ENCODE results near the gene MMP14.
A peak's percentile ranks its signal among the peaks of the same experiment; 100 is the strongest.
"Not testable (repeated sequence)": the region's sequence is repeated elsewhere in the genome, so short reads cannot be mapped to it uniquely, and the experiment has no call there.

MMP14 gene

DNA sequence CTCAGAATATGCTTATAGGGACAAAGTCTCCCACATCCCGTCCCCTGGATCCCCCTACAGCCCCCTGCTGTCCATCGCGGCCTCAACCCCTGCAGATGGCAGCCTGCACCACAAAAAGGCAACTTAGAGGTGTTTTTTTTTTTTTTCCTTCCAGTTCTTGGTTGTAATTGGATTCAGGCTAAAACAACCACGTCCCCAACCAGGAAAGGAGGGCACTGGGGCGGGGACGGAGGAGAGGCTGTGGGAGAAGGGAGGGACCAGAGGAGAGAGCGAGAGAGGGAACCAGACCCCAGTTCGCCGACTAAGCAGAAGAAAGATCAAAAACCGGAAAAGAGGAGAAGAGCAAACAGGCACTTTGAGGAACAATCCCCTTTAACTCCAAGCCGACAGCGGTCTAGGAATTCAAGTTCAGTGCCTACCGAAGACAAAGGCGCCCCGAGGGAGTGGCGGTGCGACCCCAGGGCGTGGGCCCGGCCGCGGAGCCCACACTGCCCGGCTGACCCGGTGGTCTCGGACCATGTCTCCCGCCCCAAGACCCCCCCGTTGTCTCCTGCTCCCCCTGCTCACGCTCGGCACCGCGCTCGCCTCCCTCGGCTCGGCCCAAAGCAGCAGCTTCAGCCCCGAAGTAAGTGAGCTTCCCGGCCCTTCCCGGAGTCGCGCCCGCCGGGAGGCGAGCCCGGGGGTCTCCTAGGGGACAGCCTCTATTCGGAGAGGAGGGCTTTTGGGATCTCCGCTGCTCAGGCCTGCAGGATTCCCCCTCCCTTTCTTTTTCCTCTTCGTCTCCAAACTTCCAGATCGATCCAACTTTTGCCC, at the start of gene MMP14:
MMP14 (plus strand) TSS at position 285 of the 813 bp plus-strand sequence; CDS start at position 518, 233 bp downstream.
- DNase-seq, result no peak

DNA sequence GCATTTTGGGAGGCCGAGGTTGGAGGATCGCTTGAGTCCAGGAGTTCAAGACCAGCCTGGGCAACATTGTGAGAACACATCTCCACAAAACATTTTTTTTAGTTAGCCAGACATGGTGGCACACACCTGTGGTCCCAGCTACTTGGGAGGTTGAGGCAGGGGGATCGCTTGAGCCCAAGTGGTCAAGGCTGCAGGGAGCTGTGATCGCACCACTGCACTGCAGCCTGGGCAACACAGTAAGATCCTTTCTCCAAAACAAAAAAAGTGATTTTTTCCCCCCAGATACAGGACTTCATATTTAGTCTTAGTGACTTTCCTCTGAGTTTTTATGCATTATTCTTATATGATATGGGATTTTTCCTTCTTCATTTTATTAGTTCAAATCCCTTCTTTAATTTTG, 49.7 kb upstream of the MMP14 start:
- no peak for DNase-seq

DNA sequence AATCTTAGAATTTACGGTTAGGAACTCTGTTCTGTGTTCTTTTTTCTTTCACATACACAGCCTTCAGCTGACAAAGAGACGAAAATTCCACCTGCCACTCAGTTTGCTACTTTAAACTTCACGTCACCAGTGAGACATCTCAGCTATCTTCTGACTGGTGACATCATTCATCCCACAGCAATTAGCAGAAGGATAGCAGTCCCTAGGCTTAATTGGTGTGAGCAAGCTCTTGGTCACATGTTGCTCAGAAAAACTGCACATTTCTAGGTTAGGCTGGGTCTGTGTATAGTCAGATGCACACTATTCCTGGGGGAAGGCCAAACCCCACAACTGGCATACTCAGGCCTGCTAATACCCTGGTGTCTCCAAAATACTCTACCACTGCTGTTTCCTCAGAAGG, 45.1 kb upstream of the MMP14 start:
- DNase-seq, result no peak

DNA sequence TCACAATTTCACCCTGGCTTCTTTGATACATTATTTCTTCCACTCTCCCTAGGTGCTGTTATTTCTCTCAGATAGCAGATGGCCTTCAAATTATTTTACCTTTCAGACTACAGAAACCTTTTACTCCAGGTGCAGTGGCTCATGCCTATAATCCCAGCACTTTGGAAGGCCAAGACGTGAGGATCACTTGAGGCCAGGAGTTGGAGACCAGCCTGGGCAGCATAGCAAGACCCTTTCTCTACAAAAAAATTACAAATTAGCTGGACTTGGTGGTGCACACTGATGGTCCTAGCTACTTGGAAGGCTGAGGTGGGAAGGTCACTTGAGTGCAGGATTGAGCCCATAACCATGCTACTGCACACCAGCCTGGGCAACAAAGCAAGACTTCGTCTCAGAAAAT, 44.2 kb upstream of the MMP14 start:
- no peak for DNase-seq

DNA sequence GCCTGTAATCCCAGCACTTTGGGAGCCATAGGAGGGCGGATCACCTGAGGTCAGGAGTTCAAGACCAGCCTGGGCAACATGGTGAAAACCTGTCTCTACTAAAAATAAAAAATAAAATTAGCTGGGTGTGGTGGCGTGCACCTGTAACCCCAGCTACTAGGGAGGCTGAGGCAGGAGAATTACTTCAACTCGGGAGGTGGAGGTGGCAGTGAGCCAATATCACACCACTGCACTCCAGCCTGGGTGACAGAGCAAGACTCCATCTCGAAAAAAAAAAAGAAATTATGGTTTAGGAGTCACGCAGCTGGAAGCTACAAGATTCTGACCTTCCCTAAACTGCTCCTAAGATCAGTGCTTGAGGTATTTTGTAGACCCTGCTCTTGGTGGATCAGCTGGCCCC, 42.8 kb upstream of the MMP14 start:
- not testable (repeated sequence) for DNase-seq

DNA sequence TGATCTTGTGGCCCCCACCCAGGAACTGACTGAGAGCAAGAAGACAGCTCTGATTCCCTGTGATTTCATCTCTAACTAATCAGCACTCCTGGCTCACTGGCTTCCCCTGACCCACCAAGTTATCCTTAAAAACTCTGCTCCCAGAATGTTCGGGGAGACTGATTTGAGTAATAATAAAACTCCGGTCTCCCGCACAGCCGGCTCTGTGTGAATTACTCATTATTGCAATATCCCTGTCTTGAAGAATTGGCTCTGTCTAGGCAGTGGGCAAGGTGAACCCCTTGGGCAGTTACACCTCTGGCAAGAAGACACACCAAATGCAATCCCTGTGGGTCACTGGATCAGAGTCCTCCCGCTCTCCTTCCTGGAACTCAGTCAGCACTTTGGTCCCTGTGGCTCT, 42.4 kb upstream of the MMP14 start:
- DNase-seq, result no peak

DNA sequence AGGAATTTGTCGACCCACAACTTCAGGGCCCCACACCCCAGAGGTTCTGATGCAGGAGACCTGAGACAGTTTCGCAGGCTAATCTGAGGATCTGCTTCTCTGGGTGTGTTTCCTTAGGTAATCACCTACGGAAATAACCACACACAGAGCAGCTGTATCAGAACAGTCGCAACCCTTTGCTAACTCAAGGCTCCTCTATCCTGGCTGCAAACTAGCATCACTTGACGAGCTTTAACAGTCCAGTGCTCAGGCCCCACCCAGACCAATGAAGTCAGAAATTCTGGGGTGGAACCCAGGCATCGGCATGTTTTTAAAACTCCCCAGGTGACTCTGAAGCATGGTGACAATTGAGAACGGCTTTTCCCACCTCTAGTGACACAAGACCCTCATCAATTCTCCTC, 41.8 kb upstream of the MMP14 start:
- no peak for DNase-seq

DNA sequence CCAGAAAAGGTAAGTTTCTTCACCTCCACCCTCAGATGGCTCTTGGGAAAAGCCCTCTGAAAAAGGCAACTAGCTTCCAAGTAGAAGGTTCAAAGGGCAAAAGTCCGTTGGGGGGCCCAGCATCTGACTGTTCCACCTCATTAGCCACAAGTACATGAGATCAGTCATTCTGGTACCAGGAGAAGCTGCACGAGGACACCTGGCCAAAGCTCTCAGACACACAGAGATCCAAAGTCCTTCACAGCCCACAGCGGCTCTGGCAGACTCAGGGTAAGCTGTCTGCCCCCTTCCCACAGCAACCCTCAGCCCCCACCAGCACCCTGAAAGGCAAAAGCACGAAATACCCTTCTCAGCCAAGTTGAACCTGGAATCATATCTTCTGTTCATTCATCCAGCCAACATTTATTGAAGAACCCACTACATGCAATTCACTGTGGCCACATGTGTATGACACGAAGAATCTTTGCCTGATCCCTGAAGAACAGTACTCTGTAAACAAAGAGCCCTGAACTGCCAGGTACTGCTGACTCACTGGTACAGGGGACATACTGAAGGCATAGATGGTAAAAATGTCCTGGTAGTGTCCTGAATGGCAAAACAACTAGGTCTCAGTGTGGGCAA, 40.2 kb upstream of the MMP14 start:
- DNase-seq, result no peak

DNA sequence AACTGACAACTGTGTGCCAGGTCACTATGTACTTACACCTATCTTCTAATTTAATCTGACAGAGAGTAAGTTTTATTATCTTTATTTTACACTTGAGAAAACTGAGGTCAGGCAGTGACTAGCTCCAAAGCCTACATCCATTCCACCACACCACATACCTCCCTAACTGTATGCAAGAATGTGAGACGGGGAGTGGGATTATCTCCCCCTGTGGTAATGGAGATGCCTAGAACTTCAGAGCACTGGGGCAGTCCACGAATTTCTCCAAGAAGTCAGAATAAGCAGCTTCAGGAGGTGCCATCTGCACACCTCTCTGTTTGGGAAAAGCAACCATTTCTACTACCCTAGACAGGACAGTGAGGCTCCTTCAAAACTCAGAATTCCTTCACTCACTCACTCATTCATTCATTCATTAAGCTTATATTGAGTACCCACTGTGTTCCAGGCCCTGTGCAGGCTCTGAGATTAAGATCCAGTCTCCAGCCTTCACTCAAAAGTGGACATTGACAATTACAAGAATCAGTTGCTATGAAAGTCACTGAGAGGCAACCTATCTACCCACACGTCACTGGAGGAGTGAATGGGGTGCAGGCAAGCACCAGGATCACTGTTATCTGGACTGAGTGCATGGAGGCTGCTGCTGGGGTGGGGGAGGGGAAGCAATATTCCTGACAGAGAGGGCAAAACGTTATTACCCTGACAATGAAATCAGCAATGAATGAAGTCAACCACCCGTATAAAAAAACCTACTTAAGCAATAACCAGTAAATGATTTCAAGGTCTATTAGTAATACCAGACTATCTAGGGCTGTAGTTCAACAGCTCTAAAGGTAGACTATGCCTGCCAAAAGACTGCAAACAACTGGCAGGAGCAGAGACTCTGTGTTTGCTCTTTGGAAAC, 39.1 kb upstream of the MMP14 start:
- no peak for DNase-seq

DNA sequence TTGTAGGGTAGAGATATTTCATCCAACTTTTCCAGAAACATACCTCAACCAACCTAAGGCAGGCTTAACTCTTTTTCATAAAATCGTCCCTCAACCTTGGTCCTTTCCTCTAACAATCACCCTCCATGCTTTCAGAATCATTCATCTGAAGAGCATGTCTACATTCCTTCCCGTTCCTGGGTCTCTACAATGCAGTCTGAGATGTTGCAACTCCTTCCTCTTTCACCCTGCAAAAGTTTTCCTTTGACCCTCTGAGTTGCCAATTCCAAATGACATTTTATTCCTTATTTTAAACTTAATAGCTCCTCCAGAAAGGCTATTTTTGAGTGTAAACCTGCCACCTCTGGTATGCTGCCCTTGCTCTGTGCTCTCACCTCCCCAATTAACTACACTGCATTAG, 37.9 kb upstream of the MMP14 start:
- peak; percentile 8 for DNase-seq

DNA sequence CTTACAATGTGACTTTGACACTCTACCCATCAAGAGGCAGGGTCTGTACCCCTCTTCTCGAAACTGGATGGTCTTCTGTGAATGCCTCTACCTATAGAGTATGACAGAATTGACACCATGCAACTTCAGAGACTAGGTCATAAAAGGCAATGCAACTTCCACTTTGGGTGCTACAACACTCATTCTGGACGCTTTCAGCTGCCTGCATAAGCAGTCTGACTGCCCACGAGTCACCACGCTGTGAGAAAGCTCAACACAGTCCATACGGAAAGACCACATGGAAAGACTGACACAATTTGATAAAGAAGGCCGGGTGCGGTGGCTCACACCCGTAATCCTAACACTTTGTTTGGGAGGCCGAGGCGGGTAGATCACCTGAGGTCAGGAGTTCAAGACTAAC, 36.0 kb upstream of the MMP14 start:
- no peak for DNase-seq

DNA sequence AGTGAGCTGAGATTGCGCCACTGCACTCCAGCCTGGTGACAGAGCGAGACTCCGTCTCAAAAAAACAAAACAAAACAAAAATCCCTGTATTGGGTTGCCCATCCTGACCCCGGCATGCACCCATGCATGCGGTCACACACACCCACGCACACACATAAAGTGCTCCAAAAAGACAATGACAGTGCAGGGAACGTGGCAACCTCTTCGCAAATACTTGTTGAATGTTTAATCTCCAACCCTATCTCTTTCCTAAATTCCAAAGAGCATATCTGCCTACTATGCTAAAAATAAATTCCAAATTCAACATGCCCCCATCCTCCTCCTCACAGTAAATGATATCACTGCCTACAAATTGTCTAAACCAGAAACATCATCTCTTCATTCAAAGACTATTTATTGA, 34.7 kb upstream of the MMP14 start:
- DNase-seq, result no peak

DNA sequence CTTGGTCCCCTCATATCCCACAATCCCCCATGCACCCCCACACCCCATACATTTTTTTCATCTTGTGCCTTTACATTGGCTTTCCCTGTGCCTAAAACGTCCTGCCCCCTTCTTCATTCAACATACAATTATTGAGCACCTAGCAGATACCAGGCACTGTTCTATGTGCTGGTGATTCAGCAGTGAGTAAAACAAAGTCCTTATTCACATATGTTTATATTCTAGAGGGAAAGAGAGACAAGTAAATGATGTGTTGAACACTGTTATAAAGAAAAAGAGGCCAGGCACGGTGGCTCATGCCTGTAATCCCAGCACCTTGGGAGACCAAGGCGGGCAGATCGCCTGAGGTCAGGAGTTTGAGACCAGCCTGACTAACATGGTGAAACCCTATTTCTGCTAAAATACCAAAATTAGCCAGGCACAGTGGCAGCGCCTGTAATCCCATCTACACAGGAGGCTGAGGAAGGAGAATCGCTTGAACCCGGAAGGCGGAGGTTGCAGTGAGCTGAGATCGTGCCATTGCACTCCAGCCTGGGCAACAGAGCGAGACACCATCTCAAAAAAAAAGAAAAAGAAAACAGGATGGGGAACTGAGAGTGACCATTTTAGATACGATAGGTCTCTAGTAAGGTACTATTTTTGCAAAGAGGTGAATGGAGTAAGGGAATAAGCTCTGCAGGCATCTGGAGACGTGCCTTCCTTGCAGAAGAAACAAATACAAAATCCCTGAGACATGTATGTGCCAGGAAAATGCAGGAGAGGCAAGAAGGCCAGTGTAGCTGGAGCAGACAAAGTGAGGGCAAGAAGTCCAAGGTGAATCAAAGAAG, 33.3 kb upstream of the MMP14 start:
- no peak for DNase-seq

DNA sequence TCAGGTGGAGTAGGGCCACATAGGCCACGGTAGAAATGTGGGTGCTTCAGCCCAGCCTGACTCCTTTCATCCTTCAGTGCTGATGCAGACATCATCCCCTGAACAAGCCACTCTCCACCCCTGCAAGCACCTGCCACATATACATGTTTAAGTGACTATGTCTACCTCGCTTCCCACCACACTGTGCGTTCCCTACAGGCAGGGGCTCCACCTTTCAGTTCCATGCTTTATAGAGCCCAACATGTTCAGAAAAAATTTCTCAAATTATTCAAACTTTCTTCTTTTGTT, 32.8 kb upstream of the MMP14 start:
- no peak for DNase-seq

DNA sequence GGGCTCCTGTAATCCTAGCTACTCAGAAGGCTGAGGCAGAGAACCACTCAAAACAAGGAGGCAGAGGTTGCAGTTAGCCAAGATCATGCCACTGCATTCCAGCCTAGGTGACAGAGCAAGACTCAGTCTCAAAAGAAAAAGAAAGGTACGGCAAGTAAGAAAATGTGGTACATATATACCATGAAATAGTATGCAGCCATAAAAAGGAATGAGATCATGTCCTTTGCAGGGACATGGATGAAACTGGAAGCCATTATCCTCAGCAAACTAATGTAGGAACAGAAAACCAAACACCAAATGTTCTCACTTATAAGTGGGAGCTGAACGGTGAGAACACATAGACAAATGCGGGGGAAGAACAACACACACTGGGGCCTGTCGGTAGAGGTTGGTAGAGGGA, 31.1 kb upstream of the MMP14 start:
- DNase-seq, result not testable (repeated sequence)

DNA sequence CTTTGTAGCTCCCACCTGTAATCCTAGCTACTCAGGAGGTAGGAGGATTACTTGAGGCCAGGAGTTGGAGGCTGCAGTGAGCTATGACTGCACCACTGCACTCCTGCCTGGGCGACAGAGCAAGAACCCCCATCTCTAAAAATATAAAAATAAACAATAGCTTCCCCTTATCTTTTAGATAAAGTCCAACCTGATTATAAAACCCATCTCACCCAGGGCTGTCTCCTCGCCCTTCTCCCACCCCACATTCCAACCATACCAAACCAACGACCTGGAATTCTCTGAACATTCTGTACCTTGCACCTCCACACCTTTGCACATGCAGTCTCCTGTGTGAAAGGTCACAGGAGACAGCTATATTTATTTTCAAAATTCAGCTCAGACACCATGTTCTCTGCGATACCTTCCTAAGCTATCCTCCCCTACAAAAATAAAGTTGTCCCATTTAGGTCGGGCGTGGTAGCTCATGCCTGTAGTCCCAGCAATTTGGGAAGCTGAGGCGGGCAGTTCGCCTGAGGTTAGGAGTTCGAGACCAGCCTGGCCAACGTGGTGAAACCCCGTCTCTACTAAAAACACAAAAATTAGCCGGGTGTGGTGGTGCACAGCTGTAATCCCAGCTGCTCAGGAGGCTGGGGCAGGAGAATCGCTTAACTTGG, 28.8 kb upstream of the MMP14 start:
- DNase-seq, result no peak

DNA sequence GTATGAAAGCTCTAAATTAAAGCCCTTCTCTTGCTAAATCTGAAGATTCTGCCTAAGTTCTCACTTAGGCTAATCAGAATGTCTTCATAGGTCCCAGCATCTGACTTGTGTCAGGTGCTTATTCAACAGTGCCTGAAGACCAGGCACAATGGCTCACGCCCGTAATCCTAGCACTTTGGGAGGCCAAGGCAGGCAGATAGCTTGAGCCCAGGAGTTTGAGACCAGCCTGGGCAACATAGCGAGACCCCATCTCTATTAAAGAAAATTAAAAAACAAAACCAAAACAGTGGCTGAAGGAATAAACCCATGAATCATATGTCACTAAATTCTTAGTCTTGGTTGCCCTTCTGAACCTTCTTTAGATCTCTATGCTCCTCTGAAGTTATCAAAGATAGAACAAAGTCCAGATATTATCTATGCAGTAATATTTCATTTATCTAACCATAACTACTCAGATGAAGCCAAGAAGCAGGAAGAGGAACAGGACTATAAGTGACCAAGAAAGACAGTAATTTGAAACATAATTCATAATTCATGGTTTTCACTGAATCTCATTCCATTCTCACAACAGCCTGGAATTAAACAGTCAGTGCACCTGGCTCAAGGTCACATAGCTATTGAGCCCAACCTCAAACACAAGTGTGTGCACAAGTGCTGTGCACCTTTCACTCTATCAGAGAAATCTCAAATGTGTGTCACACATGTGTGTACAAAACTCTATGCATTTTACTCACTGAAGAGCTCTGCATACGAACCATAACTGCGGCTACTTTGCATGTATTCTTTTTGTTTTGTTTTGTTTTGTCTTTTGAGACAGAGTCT, 27.8 kb upstream of the MMP14 start:
- DNase-seq, result no peak

DNA sequence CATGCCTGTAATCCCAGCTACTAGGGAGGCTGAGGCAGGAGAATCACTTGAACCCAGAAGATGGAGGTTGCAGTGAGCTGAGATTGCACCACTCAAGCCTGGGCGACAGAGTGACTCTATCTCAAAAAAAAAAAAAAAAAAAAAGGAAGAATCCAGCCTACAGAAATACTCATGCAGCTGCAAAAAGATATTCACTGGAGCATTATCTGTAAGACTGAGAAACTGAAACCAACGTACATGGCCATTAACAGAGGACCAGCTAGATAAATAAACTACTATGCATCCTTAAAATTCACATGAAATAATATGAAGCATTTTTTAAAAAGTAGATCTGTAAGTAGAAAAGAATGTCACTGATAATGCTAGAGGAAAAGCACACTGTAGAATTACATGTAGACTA, 24.7 kb upstream of the MMP14 start:
- no peak for DNase-seq

DNA sequence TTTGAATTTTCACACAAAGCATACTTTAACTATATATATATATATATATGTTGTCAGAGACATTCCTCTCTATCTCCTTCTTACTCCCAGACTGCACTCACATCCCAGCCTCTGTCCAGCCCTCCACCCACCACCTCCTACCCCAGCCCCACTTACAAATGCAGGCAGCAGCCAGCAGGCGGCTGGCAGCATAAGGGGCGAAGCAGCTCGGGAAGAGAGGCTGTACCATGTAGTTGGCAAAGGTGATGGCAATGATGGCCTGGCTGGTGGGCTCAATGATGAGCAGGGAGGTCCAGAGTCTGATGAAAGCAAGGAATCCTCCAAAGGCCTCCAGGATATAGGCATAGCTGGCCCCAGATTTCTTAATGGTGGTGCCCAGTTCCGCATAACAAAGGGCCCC, 23.6 kb upstream of the MMP14 start:
- DNase-seq, result no peak

DNA sequence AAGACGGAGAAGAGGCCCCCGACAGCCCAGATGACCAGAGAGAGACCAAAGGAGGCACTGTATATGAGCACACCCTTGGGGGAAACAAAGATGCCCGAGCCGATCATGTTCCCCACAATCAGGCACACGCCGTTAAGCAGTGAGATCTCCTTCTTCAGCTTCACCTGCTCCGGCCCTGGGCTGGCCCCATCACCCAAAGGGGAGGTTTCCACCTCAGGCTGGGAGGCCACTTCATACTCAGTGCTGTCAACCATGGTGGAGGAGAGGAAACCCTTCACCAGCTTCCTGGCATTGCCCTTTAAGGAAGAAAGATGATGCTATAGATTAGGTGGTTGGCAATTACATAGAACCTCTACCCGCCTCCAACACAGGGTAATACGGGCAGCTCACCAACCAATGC, 23.2 kb upstream of the MMP14 start:
- DNase-seq, result no peak

DNA sequence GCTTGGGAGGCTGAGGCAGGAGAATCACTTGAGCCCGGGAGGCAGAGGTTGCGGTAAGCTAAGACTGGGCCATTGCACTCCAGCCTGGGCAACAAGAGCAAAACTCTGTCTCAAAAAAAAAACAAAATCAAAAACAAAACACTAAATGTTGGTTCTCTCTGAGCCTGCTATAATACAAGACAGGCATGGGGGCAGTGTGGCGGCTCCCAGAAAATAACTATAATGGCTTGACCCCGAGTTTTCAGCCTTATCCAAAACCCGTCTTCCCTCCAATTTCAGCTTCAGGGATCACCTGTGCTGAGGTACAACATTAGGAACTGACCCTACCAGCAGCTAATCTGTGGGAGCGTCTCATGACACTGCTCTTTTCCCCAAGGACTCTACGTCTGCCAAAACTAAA, 22.0 kb upstream of the MMP14 start:
- no peak for DNase-seq

Data from GF-D8 (cell line).